ENCODE data around the gene HIGD1A.

Gene HIGD1A

DNA sequence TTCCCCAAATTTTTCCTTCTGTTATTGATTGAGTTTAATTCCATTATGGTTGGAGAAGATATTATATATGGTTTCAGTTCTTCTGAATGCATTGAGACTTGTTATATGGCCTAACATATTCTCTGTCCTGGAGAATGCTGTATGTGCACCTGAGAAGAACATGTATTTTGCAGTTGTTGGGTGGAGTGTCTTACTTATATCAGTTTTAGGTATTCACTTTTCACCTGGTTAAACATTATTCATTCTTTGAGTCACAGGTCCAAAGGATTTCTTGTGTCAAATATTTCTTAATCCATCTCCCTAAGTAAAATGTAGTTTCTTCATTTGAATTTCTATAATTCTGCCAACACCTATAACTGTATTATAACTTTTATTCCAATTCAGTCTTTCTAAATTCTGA lies 22.7 kb upstream of the HIGD1A start:
- H3K36me3 Mint-ChIP-seq (ENCODE audit: low read depth) = no peaks in the 10 kb centered on the region
- H3K27ac Mint-ChIP-seq = no peak overlapping the region
- H3K27me3 Mint-ChIP-seq (ENCODE audit: low read depth) = peaks cover 7% of the 10 kb centered on the region
- no peak overlapping the region for H3K4me3 Mint-ChIP-seq
- no peak for TF ChIP-seq CTCF (IDR thresholded peaks at IDR 0.05; ENCODE audit: unreplicated experiment in 3 of 3)
- H3K9me3 Mint-ChIP-seq = no peaks in the 10 kb centered on the region
- peaks cover 4% of the 10 kb centered on the region for H3K4me1 Mint-ChIP-seq

- H3K4me1 Mint-ChIP-seq = peaks cover 4% of the 10 kb centered on the region
Observed at GRCh38 chr3:42826141-42826540, 21.9 kb upstream of the HIGD1A start.

GRCh38 chr3:42823351-42823750 lies 19.1 kb upstream of the HIGD1A start:
- H3K27me3 Mint-ChIP-seq (ENCODE audit: low read depth) = no peaks in the 10 kb centered on the region
- TF ChIP-seq CTCF (IDR thresholded peaks at IDR 0.05; ENCODE audit: unreplicated experiment in 3 of 3) = no peak

More at GRCh38 chr3:42826141-42826540, 21.9 kb upstream of the HIGD1A start:
- H3K36me3 Mint-ChIP-seq (ENCODE audit: low read depth) = no peaks in the 10 kb centered on the region
- H3K9me3 Mint-ChIP-seq = no peaks in the 10 kb centered on the region
- H3K27ac Mint-ChIP-seq = no peak overlapping the region
- peaks cover 7% of the 10 kb centered on the region for H3K27me3 Mint-ChIP-seq (ENCODE audit: low read depth)
- no peak overlapping the region for H3K4me3 Mint-ChIP-seq
- no peak for TF ChIP-seq CTCF (IDR thresholded peaks at IDR 0.05; ENCODE audit: unreplicated experiment in 3 of 3)

GRCh38 chr3:42822828-42823227 lies 18.5 kb upstream of the HIGD1A start:
- no peak overlapping the region for H3K27ac Mint-ChIP-seq
- no peak overlapping the region for H3K4me3 Mint-ChIP-seq
- no peak for TF ChIP-seq CTCF (IDR thresholded peaks at IDR 0.05; ENCODE audit: unreplicated experiment in 3 of 3)
- peaks cover 3% of the 10 kb centered on the region for H3K4me1 Mint-ChIP-seq
- H3K9me3 Mint-ChIP-seq = no peaks in the 10 kb centered on the region
- no peaks in the 10 kb centered on the region for H3K36me3 Mint-ChIP-seq (ENCODE audit: low read depth)
- H3K27me3 Mint-ChIP-seq (ENCODE audit: low read depth) = no peaks in the 10 kb centered on the region

More at GRCh38 chr3:42823351-42823750, 19.1 kb upstream of the HIGD1A start:
- Mint-ChIP-seq H3K4me1 (peaks cover 4% of the 10 kb centered on the region), H3K9me3 (no peaks in the 10 kb centered on the region), H3K27ac (no peak overlapping the region), H3K36me3 (ENCODE audit: low read depth) (no peaks in the 10 kb centered on the region), H3K4me3 (no peak overlapping the region)

- Mint-ChIP-seq H3K27ac (no peak overlapping the region), H3K36me3 (ENCODE audit: low read depth) (no peaks in the 10 kb centered on the region)
Observed at GRCh38 chr3:42820746-42821051, 16.4 kb upstream of the HIGD1A start.

More at GRCh38 chr3:42820746-42821051, 16.4 kb upstream of the HIGD1A start:
- H3K4me3 Mint-ChIP-seq = no peak overlapping the region
- no peak for TF ChIP-seq CTCF (IDR thresholded peaks at IDR 0.05; ENCODE audit: unreplicated experiment in 3 of 3)
- no peaks in the 10 kb centered on the region for H3K9me3 Mint-ChIP-seq
- H3K4me1 Mint-ChIP-seq = no peaks in the 10 kb centered on the region
- H3K27me3 Mint-ChIP-seq (ENCODE audit: low read depth) = no peaks in the 10 kb centered on the region
